ENCODE data around the gene CPVL. TPM values are rescaled to one million over a fixed set of nuclear protein-coding genes. Genes with fewer than 3 reads are reported as not detected.

CPVL gene
- total and polyA plus RNA-seq, 2 experiments from 2014 or later, result 30.6 to 95.2 TPM

- no peaks in the 10 kb centered on the region for H3K36me3 ChIP-seq
- H3K27ac ChIP-seq, result peak overlapping the region; percentile 31
- no peaks in the 10 kb centered on the region for H3K9me3 ChIP-seq (ENCODE audit: low read depth)
- H3K4me3 ChIP-seq, result peak overlapping the region; percentile 45
- H3K4me1 ChIP-seq (ENCODE audit: low read depth), result peaks cover 16% of the 10 kb centered on the region
- DNase-seq (ENCODE audit: low read depth in 1 of 2, low spot score in 1 of 2), result peak in 1 of 2 donors; percentile 49
- peaks cover 14% of the 10 kb centered on the region for H3K27me3 ChIP-seq
- TF ChIP-seq CTCF (IDR thresholded peaks at IDR 0.05; ENCODE audit: low read depth, low read length), result no peak
Measured at GRCh38 chr7:29146888-29147609, 712 bp upstream of the CPVL start.

GRCh38 chr7:29145553-29146056, 732 bp downstream of the CPVL start:
- Histone ChIP-seq H3K27me3 (peaks cover 14% of the 10 kb centered on the region), H3K9me3 (ENCODE audit: low read depth) (no peaks in the 10 kb centered on the region), H3K27ac (no peak overlapping the region), H3K4me3 (peak overlapping the region; percentile 45), H3K4me1 (ENCODE audit: low read depth) (peaks cover 16% of the 10 kb centered on the region), H3K36me3 (no peaks in the 10 kb centered on the region)
- DNase-seq (ENCODE audit: low read depth in 1 of 2, low spot score in 1 of 2), result no peak
- no peak for TF ChIP-seq CTCF (IDR thresholded peaks at IDR 0.05; ENCODE audit: low read depth, low read length)

- Histone ChIP-seq H3K27me3 (peaks cover 14% of the 10 kb centered on the region), H3K9me3 (ENCODE audit: low read depth) (no peaks in the 10 kb centered on the region), H3K27ac (no peak overlapping the region), H3K4me1 (ENCODE audit: low read depth) (peaks cover 16% of the 10 kb centered on the region), H3K4me3 (no peak overlapping the region), H3K36me3 (no peaks in the 10 kb centered on the region)
- no peak for DNase-seq (ENCODE audit: low read depth in 1 of 2, low spot score in 1 of 2)
- TF ChIP-seq CTCF (IDR thresholded peaks at IDR 0.05; ENCODE audit: low read depth, low read length), result no peak
Measured at GRCh38 chr7:29143751-29144150, 2.6 kb downstream of the CPVL start.

- no peak for TF ChIP-seq CTCF (IDR thresholded peaks at IDR 0.05; ENCODE audit: low read depth, low read length)
- peaks cover 14% of the 10 kb centered on the region for H3K27me3 ChIP-seq
- H3K36me3 ChIP-seq, result no peaks in the 10 kb centered on the region
- H3K9me3 ChIP-seq (ENCODE audit: low read depth), result no peaks in the 10 kb centered on the region
- H3K27ac ChIP-seq, result no peak overlapping the region
- no peak overlapping the region for H3K4me3 ChIP-seq
- H3K4me1 ChIP-seq (ENCODE audit: low read depth), result peaks cover 8% of the 10 kb centered on the region
- DNase-seq (ENCODE audit: low read depth in 1 of 2, low spot score in 1 of 2), result no peak
Measured at GRCh38 chr7:29142021-29142727, 4.2 kb downstream of the CPVL start.

GRCh38 chr7:29140873-29141468, 5.4 kb downstream of the CPVL start:
- H3K9me3 ChIP-seq (ENCODE audit: low read depth), result no peaks in the 10 kb centered on the region
- no peak for TF ChIP-seq CTCF (IDR thresholded peaks at IDR 0.05; ENCODE audit: low read depth, low read length)
- no peak overlapping the region for H3K4me3 ChIP-seq
- peaks cover 14% of the 10 kb centered on the region for H3K27me3 ChIP-seq
- H3K36me3 ChIP-seq, result no peaks in the 10 kb centered on the region
- peaks cover 4% of the 10 kb centered on the region for H3K4me1 ChIP-seq (ENCODE audit: low read depth)
- no peak overlapping the region for H3K27ac ChIP-seq
- peak in 1 of 2 donors; percentile 21 for DNase-seq (ENCODE audit: low read depth in 1 of 2, low spot score in 1 of 2)

Measured in cardiac muscle cell (in vitro differentiated cells and primary cell).